Right renal cortex interstitium (tissue), 3 donors: ENCODE results near the gene VEZF1. TPM values are rescaled to one million over a fixed set of nuclear protein-coding genes. Genes with fewer than 3 reads are reported as not detected.

Experiments used
- DNase-seq, 3 donors: peaks; one replicate each; pipeline ENCODE4 v3.0.0-alpha.2; 2013; ENCODE audit warnings: low read depth in 3 of 3, low spot score in 2 of 3
- polyA plus RNA-seq, 3 donors: library from polyadenylated mRNA; unstranded; fragments of 120-200 nt; gene quantifications; one replicate each; pipeline ENCODE4 v1.2.1, GENCODE V29; 2013; ENCODE audit not compliant: insufficient read length in 3 of 3

The VEZF1 gene
- polyA plus RNA-seq, 3 donors: 106 to 110 (median 107) TPM

DNA sequence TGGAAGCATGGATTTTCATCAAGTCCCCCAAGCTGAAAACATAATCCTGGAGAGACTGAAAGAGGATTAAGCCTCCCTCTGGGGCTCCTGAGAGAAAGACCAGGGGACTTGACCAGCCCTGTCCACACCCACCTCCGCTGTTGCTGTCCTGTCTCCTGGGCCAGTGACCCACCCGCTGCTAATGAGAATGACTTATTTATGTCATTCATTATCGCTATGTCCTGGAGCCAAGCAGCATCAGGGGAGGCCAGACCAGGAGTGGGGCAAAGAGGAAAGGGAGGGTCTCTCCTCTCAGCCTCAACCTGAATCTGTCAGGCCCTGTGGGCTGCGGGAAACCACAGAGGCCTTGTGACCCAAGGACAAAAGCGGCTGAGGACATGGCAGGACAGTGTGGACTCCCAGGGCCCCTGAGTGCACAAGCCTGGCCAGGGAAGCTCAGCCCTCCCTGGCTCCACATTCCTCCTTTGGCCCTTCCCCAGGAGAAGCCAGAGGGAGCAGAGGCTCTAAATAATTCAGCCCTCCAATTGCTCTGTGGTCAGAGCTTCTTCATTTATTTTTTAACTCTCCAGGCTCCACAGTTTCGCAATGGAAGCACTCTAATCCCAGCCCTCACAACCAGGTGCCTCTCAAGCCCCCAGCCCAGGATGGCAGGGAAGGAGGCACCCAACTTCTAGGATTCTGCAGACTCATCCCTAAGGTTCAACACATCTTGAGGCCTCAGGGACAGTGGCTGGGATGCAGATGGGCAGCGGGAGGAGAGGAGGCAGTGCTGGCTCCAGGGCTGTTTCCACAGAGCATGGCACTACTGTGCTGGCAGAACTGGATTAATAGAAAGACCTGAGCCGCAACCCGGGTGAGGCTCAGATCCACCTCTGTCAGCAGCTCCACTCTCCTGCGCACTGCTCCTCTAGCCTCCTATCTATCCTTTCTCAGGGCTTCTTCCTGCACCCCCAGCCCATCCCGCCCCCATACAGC is 51.9 kb downstream of the VEZF1 start:
- DNase-seq: peak in 1 of 3 donors; percentile 53

DNA sequence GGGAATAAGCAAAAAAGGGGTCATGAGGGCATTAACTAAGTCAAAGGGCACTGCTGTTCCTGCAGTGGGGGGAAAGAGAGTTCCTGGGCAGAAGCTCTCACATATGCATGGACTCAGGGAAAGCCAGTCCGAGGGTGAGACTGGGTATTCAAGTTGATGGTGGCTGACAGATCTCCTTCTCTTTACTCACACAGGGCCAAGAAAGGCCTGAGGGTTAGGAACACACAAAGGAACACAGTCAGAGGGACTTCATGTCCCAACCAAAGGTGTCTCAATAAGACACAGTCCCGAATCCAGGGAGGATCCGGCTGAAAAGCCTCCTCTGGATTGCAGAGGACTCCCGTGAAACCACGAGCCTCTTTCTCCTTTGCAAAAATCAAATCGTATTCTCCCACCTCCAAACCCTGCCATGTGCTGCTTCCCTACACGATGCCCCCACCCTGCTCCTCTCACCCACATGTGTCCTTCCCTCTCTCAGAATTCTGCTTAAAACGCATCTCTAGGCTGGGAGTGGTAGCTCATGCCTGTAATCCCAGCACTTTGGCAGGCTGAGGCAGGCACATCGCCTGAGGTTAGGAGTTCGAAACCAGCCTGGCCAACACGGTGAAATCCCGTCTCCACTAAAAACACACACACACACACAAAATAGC is 56.4 kb downstream of the VEZF1 start:
- DNase-seq: no peak

DNA sequence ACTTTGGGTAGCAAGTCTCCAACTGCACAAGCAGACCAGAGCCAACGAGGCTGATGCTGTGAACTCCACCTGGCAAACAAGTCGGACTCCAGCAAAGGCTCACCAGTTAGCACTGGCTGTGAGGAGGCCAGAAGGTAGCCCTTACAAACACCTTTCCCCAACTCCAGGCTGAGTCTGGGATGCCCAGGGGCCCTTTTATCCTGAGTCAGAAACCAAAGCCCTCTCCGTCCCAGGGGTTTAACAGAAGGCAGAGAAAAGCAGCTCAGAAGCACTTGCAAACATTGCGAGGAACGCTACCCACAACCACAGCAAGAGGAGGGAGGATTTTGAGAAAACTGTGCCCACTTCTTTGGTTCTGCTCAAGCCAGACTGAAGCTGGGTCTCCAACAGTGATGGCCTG is 57.8 kb downstream of the VEZF1 start:
- DNase-seq: no peak

DNA sequence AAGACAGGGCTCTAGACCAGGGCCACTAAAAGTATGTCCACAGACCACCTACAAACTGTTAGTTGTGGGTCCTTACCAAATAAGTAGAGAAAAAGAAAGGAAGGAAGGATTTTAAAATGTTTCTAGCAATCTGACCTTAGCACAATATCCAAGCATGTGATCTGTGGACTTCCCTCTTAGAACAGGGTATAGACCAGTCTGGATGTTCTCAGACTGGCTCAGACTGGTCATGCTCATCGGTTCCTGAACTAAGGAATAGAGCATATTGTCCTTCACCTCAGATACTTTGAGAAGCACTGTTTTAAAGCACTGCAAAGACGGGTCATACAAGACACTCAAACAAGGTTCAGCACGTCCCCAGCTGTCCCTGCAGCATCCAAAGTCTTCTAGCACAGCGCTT is 58.7 kb downstream of the VEZF1 start:
- no peak for DNase-seq

DNA sequence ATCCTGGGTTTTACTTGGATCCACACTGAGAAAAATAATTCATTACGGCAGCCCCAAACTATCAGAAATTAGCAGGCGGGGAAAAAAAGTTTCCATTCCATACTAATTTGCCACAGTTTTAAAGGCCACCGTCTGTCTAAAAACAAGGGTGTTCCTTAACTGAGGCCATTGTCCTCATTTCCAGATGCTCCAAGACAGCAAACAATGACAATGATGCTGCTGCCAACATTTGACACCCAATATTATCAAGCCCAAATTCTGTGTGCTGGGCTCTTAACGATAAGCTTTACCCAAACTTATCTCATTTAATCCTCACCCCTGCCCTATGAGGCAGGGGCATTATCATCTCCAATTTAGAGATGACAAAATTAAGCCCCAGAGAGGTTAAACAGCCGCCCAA is 59.1 kb downstream of the VEZF1 start:
- no peak for DNase-seq

DNA sequence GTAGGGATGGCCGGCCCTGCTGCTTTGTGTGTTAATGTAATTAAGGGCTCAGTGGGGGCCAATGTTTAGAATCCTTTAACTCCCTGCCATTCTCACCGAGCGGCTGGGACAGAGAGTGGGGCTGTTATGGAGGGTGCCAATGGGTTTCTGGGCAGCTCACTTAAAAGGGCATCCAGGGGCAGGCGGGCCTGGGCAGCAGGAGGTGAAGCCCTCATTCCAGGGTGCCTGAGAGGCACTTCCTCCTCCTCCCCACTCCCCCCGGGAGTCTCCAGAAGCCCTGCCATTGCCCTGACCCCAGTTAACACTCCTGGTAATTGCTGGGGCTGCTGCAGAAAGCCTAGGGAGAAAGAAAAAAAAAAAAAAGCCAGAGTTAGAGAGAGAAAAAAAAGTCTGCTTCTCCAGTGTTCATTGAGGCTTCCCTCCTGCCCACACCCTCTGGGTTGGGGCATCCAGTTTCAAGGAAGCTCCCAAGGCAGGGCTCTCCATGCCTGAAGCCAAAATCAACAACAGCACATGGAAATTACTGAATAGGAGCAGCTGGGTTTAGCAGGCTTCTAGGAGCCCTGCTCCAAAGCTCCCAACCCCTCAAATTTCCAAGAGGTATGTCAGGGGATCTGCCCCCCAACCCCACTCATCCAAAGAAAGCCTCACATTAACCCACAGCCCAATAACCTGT is 60.9 kb downstream of the VEZF1 start:
- DNase-seq: no peak

DNA sequence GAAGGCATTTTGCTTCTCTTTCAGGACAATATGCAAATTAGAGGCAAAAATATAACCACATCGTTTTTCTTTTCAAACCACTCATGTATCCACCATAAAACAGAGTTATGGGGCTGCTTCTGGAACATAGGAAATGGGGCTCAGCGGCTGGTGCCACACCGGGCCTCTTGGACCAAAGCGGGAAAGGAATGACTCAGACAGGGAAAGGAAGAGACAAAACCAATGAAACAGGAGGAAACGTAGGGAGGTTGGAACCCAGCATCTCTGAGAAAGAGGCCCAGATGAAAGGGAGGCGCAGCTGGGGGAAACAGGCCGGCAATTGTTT is 61.4 kb downstream of the VEZF1 start:
- DNase-seq: no peak

DNA sequence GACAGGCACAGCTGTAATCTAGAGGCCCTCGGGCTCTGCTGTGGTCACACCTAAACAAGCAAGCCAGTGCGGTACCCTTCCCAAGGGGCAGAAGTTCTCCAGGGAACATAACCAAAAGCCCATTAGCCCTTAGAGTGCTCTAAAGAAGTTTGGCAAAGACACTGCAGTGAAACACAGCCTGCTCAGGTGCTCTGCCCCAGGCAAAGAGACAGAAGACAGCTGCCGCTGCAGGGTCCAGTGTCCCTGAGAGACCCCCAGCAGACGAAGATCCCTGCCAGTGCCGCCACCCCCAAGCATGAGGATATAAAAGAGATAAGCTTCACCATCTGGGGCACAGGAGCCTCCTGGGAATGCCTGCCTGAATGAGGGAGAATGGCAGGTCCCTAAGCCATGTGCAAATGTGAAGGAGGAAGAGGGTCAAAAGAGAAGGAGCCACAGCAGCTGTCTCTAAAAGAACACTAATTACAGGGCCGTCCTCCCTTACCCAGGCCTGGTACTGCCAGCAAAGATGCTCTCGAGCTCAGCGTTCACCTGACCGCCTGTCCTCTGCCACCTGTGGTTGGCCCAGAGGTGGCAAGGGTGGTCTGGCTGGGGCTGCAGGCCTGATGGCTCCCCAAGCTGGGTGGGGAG is 62.6 kb downstream of the VEZF1 start:
- DNase-seq: no peak

DNA sequence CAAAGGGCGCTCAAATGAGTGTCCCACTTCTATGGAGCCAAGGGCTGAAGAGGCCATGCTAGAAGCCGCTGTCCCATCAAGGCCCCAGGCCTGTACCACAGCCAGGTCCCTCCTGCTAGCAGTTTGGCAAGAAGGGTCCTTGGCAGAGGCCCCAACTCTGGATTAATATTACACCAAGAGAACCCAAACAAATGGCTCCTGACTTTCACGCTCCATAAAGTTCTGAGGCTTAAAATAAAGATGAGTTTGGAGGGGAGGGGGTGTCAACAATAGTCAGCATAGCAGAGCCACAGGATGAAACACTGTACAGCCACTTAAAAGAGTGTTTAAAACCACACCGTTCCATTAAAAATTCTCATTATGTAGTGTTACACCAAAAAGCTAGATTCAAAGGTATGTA is 63.4 kb downstream of the VEZF1 start:
- no peak for DNase-seq

Other genes starting within 250 kb of the VEZF1 start
- not detected for gene CCDC182, start 243.0 kb downstream of the VEZF1 start, polyA plus RNA-seq
- 10 to 100 TPM; 60.3 to 68.4 (median 63.6) TPM for gene MRPS23, start 138.2 kb downstream of the VEZF1 start, polyA plus RNA-seq
- 10 to 100 TPM; 40.4 to 43.4 (median 42.7) TPM for gene CUEDC1, start 32.8 kb downstream of the VEZF1 start, polyA plus RNA-seq
- 100 to 1,000 TPM; 403 to 437 (median 436) TPM for gene SRSF1, start 19.0 kb upstream of the VEZF1 start, polyA plus RNA-seq
- 10 to 100 TPM; 84.2 to 84.8 (median 84.4) TPM for gene DYNLL2, start 95.2 kb upstream of the VEZF1 start, polyA plus RNA-seq
- not detected for gene OR4D1, start 160.1 kb upstream of the VEZF1 start, polyA plus RNA-seq
- not detected for gene OR4D2, start 178.7 kb upstream of the VEZF1 start, polyA plus RNA-seq
- gene EPX, start 204.5 kb upstream of the VEZF1 start, polyA plus RNA-seq: under 1 TPM; 0.26 to 0.99 (median 0.80) TPM
- gene MKS1, start 231.0 kb upstream of the VEZF1 start, polyA plus RNA-seq: 10 to 100 TPM; 35.4 to 46.0 (median 39.5) TPM